Measurements from ENCODE around the gene PPP6R2. TPM values are rescaled to one million over a fixed set of nuclear protein-coding genes. Genes with fewer than 3 reads are reported as not detected.
"Not testable (repeated sequence)": the region's sequence is repeated elsewhere in the genome, so short reads cannot be mapped to it uniquely, and the experiment has no call there.

Gene PPP6R2
- total RNA-seq, 1 donor from 2014 or later = 62.8 TPM

DNA sequence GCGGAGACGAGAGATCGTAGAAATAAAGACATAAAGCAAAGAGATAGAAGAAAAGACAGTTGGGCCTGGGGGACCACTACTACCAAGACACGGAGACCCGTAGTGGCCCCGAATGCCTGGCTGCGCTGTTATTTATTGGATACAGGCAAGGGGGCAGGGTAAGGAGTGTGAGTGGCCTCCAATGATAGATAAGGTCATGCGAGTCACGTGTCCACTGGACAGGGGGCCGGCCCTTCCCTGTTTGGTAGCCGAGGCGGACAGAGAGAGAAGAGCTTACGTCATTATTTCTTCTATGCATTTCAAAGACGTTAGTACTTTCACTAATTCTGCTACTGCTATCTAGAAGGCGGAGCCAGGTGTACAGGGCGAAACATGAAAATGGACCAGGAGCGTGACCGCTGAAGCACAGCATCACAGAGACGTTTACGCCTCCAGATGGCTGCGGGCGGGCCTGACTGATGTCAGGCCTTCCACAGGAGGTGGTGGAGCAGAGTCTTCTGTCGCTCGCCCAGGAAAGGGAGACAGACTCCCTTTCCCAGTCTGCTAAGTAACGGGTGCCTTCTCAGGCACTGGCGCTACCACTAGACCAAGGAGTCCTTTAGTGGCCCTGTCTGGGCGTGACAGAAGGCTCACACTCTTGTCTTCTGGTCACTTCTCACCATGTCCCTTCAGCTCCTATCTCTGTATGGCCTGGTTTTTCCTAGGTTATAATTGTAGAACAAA lies 24.8 kb downstream of the PPP6R2 start:
- TF ChIP-seq, protein P1, sequence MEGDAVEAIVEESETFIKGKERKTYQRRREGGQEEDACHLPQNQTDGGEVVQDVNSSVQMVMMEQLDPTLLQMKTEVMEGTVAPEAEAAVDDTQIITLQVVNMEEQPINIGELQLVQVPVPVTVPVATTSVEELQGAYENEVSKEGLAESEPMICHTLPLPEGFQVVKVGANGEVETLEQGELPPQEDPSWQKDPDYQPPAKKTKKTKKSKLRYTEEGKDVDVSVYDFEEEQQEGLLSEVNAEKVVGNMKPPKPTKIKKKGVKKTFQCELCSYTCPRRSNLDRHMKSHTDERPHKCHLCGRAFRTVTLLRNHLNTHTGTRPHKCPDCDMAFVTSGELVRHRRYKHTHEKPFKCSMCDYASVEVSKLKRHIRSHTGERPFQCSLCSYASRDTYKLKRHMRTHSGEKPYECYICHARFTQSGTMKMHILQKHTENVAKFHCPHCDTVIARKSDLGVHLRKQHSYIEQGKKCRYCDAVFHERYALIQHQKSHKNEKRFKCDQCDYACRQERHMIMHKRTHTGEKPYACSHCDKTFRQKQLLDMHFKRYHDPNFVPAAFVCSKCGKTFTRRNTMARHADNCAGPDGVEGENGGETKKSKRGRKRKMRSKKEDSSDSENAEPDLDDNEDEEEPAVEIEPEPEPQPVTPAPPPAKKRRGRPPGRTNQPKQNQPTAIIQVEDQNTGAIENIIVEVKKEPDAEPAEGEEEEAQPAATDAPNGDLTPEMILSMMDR (conservative IDR thresholded peaks at IDR 0.05) = no peak
- H3K4me1 Mint-ChIP-seq (ENCODE audit: unreplicated experiment) = peaks cover 14% of the 10 kb centered on the region
- H3K27ac Mint-ChIP-seq = no peak overlapping the region
- no peak for DNase-seq (ENCODE audit: extremely low spot score, unreplicated experiment)
- H3K9me3 Mint-ChIP-seq = no peaks in the 10 kb centered on the region
- H3K27me3 Mint-ChIP-seq = no peaks in the 10 kb centered on the region
- H3K36me3 Mint-ChIP-seq = peaks cover 22% of the 10 kb centered on the region
- H3K4me3 Mint-ChIP-seq = no peak overlapping the region

DNA sequence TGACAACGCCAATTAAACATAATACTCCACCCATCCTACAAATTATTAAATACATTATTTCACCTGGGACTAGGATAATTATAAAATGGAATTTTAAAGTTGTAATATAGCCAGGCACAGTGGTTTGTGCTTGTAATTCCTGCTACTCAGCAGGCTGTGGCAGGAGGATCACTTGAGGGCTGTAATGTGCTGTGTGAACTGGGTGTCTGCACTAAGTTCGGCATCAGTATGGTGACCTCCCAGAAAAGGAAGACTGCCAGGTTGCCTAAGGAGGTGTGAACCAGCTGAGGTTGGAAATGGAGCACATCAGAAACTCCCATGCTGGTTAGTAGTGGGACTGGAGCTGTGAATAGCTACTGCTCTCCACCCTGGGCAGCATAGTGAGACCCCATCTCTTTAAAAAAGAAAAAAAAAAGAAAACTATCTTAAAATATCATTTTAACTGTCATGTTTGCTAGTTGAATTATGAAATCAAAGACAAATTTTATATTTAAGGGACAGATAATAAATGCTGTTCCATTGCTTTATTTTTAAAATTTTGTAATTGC lies 28.0 kb downstream of the PPP6R2 start:
- Mint-ChIP-seq H3K27me3 (no peaks in the 10 kb centered on the region), H3K4me1 (ENCODE audit: unreplicated experiment) (peaks cover 9% of the 10 kb centered on the region), H3K36me3 (peaks cover 19% of the 10 kb centered on the region), H3K4me3 (no peak overlapping the region), H3K27ac (no peak overlapping the region), H3K9me3 (no peaks in the 10 kb centered on the region)
- no peak for DNase-seq (ENCODE audit: extremely low spot score, unreplicated experiment)
- TF ChIP-seq, protein P1 (conservative IDR thresholded peaks at IDR 0.05) = no peak

DNA sequence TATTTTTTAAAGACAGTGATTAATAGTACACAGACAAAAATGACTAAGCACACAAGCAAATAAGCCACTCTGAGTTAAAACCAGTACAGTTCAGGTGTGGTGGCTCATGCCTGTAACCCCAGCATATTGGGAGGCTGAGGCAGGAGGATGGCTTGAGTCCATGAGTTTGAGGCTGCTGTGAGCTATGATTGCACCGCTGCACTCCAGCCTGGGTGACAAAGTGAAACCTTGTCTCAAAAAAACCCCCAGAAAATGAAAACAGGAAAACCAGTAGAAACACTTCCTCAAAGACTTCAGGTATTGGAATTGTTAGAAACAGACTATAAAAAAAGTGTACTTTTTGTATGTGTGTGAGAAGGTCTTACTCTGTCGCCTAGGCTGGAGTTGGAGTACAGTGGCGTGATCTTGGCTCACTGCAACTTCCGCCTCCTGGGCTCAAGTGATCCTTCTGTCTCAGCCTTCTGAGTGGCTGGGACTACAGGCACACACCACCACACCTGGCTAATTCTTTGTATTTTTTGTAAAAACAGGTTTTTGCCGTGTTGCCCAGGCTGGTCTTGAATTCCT lies 33.0 kb downstream of the PPP6R2 start:
- no peak for DNase-seq (ENCODE audit: extremely low spot score, unreplicated experiment)
- Mint-ChIP-seq H3K27ac (no peak overlapping the region), H3K4me1 (ENCODE audit: unreplicated experiment) (no peaks in the 10 kb centered on the region), H3K4me3 (no peak overlapping the region), H3K9me3 (no peaks in the 10 kb centered on the region), H3K36me3 (peaks cover 21% of the 10 kb centered on the region), H3K27me3 (no peaks in the 10 kb centered on the region)
- TF ChIP-seq, protein P1 (conservative IDR thresholded peaks at IDR 0.05) = no peak

- H3K27ac Mint-ChIP-seq; H3K27me3 Mint-ChIP-seq; H3K4me1 Mint-ChIP-seq (ENCODE audit: unreplicated experiment); DNase-seq (ENCODE audit: extremely low spot score, unreplicated experiment); H3K9me3 Mint-ChIP-seq; H3K4me3 Mint-ChIP-seq: not testable (repeated sequence)
- H3K36me3 Mint-ChIP-seq = peaks cover 14% of the 10 kb centered on the region
Observed at GRCh38 chr22:50381021-50381555, 38.0 kb downstream of the PPP6R2 start.

GRCh38 chr22:50396751-50397370 lies 53.7 kb downstream of the PPP6R2 start:
- H3K4me3 Mint-ChIP-seq = peak overlapping the region; percentile 19
- TF ChIP-seq, protein P1 (conservative IDR thresholded peaks at IDR 0.05) = no peak
- H3K27ac Mint-ChIP-seq = peak overlapping the region; percentile 78
- H3K27me3 Mint-ChIP-seq = no peaks in the 10 kb centered on the region
- no peaks in the 10 kb centered on the region for H3K9me3 Mint-ChIP-seq
- no peak for DNase-seq (ENCODE audit: extremely low spot score, unreplicated experiment)
- peaks cover 24% of the 10 kb centered on the region for H3K36me3 Mint-ChIP-seq
- H3K4me1 Mint-ChIP-seq (ENCODE audit: unreplicated experiment) = peaks cover 10% of the 10 kb centered on the region

GRCh38 chr22:50397371-50398060 lies 54.4 kb downstream of the PPP6R2 start:
- Mint-ChIP-seq H3K4me3 (peak overlapping the region; percentile 19), H3K27ac (peak overlapping the region; percentile 78), H3K36me3 (peaks cover 24% of the 10 kb centered on the region)
- H3K27me3 Mint-ChIP-seq; H3K4me1 Mint-ChIP-seq (ENCODE audit: unreplicated experiment); H3K9me3 Mint-ChIP-seq; DNase-seq (ENCODE audit: extremely low spot score, unreplicated experiment): not testable (repeated sequence)

Measured in type B pancreatic cell (in vitro differentiated cells).